ENCODE data around the gene PHLDB3. TPM values are rescaled to one million over a fixed set of nuclear protein-coding genes. Genes with fewer than 3 reads are reported as not detected.

The PHLDB3 gene
- polyA plus RNA-seq, 1 of the 3 experiments (the other 2 are of a cell fraction): 15.6 TPM

DNA sequence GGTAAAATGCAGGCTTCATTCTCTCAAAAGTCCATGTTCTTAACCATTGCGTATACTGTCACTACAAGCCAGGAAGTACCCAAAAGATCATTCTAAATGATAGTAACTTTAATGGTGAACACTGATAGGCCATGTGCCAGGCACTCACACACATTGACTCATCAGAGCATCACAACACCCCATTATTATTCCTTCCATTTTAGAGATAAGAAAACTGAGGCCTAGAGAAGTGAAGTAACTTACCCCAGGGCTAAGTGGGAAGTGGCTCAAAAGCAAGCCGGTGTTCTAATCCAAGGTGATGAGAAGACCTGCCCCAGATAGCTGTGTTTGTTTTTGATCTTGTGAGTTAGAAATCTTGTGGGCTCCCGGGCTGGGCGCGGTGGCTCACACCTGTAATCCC lies 1.4 kb upstream of the PHLDB3 start:
- WGBS (ENCODE audit: low lambda C conversion rate): 98% methylated on average over 5 of the region's 5 CpGs
- Histone ChIP-seq H3K9me2 (no peaks in the 10 kb centered on the region), H3K36me3 (replicated peaks in 1 of 2; ENCODE audit: control insufficient read depth in 1 of 2, insufficient read depth in 2 of 2, low read length in 1 of 2) (peaks cover 7 to 10% of the 10 kb centered on the region in 2 experiments), H3K27ac (ENCODE audit: low read depth in 2 of 2, low read length in 1 of 2) (no peak overlapping the region), H3K79me2 (ENCODE audit: insufficient read depth) (no peaks in the 10 kb centered on the region), H3K4me3 (ENCODE audit: low read depth in 2 of 2, low read length in 1 of 2) (no peak overlapping the region), H3K9ac (no peak overlapping the region), H3K9me3 (no peaks in the 10 kb centered on the region), H3K4me2 (no peak overlapping the region), H3K4me1 (ENCODE audit: control insufficient read depth in 1 of 2, insufficient read depth in 2 of 2, low read depth in 1 of 2, low read length in 1 of 2) (peaks cover 3 to 4% of the 10 kb centered on the region in 2 experiments; a peak in 1 of 4 replicates), H4K20me1 (ENCODE audit: insufficient read depth) (no peaks in the 10 kb centered on the region), H2AFZ (ENCODE audit: low read depth) (no peak overlapping the region), H3F3A (replicated peaks; ENCODE audit: insufficient read depth) (peaks cover 13% of the 10 kb centered on the region), H3K27me3 (ENCODE audit: insufficient read depth) (no peaks in the 10 kb centered on the region)
- ChIA-PET CTCF (interaction anchor here (1.7 to 4.3 kb wide), 3 partner anchors 13 to 59 kb away, joined by 6 to 42 read pairs (median 22); no protein-coding TSS in a partner anchor), POLR2A (no interaction called here)
- no peak for DNase-seq
- TF ChIP-seq, protein P1, sequence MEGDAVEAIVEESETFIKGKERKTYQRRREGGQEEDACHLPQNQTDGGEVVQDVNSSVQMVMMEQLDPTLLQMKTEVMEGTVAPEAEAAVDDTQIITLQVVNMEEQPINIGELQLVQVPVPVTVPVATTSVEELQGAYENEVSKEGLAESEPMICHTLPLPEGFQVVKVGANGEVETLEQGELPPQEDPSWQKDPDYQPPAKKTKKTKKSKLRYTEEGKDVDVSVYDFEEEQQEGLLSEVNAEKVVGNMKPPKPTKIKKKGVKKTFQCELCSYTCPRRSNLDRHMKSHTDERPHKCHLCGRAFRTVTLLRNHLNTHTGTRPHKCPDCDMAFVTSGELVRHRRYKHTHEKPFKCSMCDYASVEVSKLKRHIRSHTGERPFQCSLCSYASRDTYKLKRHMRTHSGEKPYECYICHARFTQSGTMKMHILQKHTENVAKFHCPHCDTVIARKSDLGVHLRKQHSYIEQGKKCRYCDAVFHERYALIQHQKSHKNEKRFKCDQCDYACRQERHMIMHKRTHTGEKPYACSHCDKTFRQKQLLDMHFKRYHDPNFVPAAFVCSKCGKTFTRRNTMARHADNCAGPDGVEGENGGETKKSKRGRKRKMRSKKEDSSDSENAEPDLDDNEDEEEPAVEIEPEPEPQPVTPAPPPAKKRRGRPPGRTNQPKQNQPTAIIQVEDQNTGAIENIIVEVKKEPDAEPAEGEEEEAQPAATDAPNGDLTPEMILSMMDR (IDR thresholded peaks at IDR 0.05): no peak
- TF ChIP-seq TAF1 (IDR thresholded peaks at IDR 0.05; ENCODE audit: borderline replicate concordance, low read depth, low read length) (no peak), SMC3 (IDR thresholded peaks at IDR 0.05; ENCODE audit: low read depth, low read length) (no peak), GATA2 (CRISPR knock-in tag; IDR thresholded peaks at IDR 0.05) (no peak), GABPA (IDR thresholded peaks at IDR 0.05; ENCODE audit: low read depth) (no peak), EP300 (IDR thresholded peaks at IDR 0.05; ENCODE audit: borderline replicate concordance in 1 of 2, low read depth in 1 of 2, low read length in 1 of 2) (no peak), RAD21 (IDR thresholded peaks at IDR 0.05; ENCODE audit: low read length) (no peak), EZH2phosphoT487 (IDR thresholded peaks at IDR 0.05; ENCODE audit: borderline replicate concordance, low read depth) (no peak), YY1 (IDR thresholded peaks at IDR 0.05; ENCODE audit: low read depth) (no peak), MEF2A (IDR thresholded peaks at IDR 0.05; ENCODE audit: borderline replicate concordance, low read depth) (no peak), TCF12 (IDR thresholded peaks at IDR 0.05) (no peak), TEAD4 (IDR thresholded peaks at IDR 0.05; ENCODE audit: borderline replicate concordance, insufficient read depth) (no peak), RXRA (IDR thresholded peaks at IDR 0.05; ENCODE audit: borderline replicate concordance, low read depth) (no peak), ELF1 (IDR thresholded peaks at IDR 0.05) (no peak), NFIC (IDR thresholded peaks at IDR 0.05; ENCODE audit: borderline replicate concordance) (no peak)
- TF ChIP-seq, protein P2, sequence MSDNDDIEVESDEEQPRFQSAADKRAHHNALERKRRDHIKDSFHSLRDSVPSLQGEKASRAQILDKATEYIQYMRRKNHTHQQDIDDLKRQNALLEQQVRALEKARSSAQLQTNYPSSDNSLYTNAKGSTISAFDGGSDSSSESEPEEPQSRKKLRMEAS (IDR thresholded peaks at IDR 0.05; ENCODE audit: low read depth): no peak
- TF ChIP-seq, protein P3, sequence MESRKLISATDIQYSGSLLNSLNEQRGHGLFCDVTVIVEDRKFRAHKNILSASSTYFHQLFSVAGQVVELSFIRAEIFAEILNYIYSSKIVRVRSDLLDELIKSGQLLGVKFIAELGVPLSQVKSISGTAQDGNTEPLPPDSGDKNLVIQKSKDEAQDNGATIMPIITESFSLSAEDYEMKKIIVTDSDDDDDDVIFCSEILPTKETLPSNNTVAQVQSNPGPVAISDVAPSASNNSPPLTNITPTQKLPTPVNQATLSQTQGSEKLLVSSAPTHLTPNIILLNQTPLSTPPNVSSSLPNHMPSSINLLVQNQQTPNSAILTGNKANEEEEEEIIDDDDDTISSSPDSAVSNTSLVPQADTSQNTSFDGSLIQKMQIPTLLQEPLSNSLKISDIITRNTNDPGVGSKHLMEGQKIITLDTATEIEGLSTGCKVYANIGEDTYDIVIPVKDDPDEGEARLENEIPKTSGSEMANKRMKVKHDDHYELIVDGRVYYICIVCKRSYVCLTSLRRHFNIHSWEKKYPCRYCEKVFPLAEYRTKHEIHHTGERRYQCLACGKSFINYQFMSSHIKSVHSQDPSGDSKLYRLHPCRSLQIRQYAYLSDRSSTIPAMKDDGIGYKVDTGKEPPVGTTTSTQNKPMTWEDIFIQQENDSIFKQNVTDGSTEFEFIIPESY (IDR thresholded peaks at IDR 0.05; ENCODE audit: borderline replicate concordance, low read depth): no peak
- TF ChIP-seq, protein P4, sequence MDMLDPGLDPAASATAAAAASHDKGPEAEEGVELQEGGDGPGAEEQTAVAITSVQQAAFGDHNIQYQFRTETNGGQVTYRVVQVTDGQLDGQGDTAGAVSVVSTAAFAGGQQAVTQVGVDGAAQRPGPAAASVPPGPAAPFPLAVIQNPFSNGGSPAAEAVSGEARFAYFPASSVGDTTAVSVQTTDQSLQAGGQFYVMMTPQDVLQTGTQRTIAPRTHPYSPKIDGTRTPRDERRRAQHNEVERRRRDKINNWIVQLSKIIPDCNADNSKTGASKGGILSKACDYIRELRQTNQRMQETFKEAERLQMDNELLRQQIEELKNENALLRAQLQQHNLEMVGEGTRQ (IDR thresholded peaks at IDR 0.05; ENCODE audit: borderline replicate concordance, low read depth, low read length): no peak

Measured in SK-N-SH (cell line).